ENCODE data around the gene IGF1. TPM values are rescaled to one million over a fixed set of nuclear protein-coding genes. Genes with fewer than 3 reads are reported as not detected.

The IGF1 gene
- total and polyA plus RNA-seq, 3 donors from 2014 or later = 16.2 to 50.9 (median 16.9) TPM

DNA sequence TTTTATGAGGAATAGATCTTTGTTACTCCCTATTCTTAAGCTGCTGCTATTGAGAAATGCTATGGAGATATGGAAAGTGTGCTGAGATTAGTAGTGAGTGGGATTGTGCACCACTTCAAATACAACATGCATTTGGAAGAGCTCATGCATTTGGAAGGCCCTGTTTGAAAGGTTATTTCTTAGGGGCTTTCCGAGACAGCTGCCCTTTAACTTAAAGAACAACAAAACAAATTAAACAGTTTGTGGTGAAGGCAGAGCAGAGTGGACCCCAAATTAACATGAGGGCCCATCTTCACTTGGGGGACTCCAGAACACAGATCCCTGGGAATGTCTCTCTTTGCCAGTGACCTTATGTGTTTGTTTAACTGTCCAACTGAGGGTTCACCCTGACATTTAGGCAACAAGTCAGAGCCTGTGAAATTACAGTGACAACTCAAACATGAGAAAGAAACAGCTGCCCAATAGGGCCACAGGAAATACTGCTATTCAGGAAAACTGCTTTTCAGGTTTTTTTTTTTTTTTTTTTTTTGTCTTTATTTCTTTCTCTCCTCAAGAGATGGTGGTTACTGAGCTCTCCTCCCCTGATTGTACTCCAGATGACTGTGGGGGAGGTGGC, 41.4 kb upstream of the IGF1 start:
- intact Hi-C loops (cut with DNase I; ENCODE audit: low total_unique reads) = no loop called here
- Histone ChIP-seq H3K9me3 (no peaks in the 10 kb centered on the region), H3K27ac (no peak overlapping the region), H3K4me3 (no peak overlapping the region), H3K36me3 (ENCODE audit: low read depth, missing control alignments) (no peaks in the 10 kb centered on the region), H3K27me3 (no peaks in the 10 kb centered on the region), H3K4me1 (no peaks in the 10 kb centered on the region)
- DNase-seq = no peak
- WGBS, 2 donors = 93 to 97% methylated on average over 1 of the region's 1 CpG
- TF ChIP-seq POLR2A (IDR thresholded peaks at IDR 0.05) = no peak
- TF ChIP-seq, protein P1, sequence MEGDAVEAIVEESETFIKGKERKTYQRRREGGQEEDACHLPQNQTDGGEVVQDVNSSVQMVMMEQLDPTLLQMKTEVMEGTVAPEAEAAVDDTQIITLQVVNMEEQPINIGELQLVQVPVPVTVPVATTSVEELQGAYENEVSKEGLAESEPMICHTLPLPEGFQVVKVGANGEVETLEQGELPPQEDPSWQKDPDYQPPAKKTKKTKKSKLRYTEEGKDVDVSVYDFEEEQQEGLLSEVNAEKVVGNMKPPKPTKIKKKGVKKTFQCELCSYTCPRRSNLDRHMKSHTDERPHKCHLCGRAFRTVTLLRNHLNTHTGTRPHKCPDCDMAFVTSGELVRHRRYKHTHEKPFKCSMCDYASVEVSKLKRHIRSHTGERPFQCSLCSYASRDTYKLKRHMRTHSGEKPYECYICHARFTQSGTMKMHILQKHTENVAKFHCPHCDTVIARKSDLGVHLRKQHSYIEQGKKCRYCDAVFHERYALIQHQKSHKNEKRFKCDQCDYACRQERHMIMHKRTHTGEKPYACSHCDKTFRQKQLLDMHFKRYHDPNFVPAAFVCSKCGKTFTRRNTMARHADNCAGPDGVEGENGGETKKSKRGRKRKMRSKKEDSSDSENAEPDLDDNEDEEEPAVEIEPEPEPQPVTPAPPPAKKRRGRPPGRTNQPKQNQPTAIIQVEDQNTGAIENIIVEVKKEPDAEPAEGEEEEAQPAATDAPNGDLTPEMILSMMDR (IDR thresholded peaks at IDR 0.05) = no peak

DNA sequence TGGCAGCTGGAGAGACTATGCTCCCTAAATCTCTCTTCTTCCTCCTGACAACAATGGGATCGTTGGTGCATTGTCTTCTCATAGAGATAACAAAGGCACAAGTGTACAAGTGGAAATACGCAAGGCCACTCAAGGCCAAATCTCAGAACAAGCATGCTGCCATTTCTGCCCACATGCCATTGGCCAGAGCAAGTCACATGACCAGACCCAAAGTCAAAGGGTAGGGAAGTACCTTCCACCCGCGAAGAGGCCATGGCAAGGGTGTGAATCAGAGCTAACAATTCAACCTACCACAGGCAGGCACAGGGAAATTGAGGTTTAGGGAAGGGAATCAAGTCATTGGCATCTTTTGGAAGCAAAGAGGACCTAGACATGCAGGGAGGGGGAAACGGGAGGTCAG, 38.5 kb upstream of the IGF1 start:
- DNase-seq = no peak
- intact Hi-C loops (cut with DNase I; ENCODE audit: low total_unique reads) = no loop called here
- TF ChIP-seq, protein P1 (IDR thresholded peaks at IDR 0.05) = no peak
- TF ChIP-seq POLR2A (IDR thresholded peaks at IDR 0.05) = no peak
- 50 to 64% methylated on average over 5 of the region's 5 CpGs for WGBS, 2 donors
- H3K4me1 ChIP-seq = no peaks in the 10 kb centered on the region
- no peaks in the 10 kb centered on the region for H3K36me3 ChIP-seq (ENCODE audit: low read depth, missing control alignments)
- H3K4me3 ChIP-seq = no peak overlapping the region
- no peaks in the 10 kb centered on the region for H3K27me3 ChIP-seq
- no peak overlapping the region for H3K27ac ChIP-seq
- no peaks in the 10 kb centered on the region for H3K9me3 ChIP-seq

DNA sequence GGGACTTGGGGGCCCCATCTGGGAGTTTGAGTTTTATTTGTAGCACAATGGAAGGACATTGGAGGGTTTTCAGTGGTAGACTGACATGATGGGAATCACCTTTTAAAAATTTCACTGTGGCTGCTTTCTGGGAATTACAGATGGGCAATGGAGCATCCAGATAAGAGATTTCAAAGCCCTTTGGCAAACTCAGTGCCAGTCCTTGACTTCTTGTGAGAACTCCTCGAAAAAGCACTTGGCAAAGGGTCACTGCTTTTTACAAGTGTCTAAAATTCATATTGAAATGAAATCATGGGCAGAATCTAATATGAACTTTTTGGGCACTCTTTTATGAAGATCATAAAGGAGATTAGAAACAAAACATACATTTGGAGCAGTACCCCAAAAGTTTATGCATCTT, 34.3 kb upstream of the IGF1 start:
- TF ChIP-seq, protein P1 (IDR thresholded peaks at IDR 0.05) = no peak
- TF ChIP-seq POLR2A (IDR thresholded peaks at IDR 0.05) = no peak
- intact Hi-C loops (cut with DNase I; ENCODE audit: low total_unique reads) = no loop called here
- no peaks in the 10 kb centered on the region for H3K4me1 ChIP-seq
- no peak overlapping the region for H3K27ac ChIP-seq
- no peaks in the 10 kb centered on the region for H3K9me3 ChIP-seq
- H3K4me3 ChIP-seq = no peak overlapping the region
- no peak for DNase-seq
- H3K36me3 ChIP-seq (ENCODE audit: low read depth, missing control alignments) = no peaks in the 10 kb centered on the region
- 56 to 63% methylated on average over 1 of the region's 1 CpG for WGBS, 2 donors
- no peaks in the 10 kb centered on the region for H3K27me3 ChIP-seq

DNA sequence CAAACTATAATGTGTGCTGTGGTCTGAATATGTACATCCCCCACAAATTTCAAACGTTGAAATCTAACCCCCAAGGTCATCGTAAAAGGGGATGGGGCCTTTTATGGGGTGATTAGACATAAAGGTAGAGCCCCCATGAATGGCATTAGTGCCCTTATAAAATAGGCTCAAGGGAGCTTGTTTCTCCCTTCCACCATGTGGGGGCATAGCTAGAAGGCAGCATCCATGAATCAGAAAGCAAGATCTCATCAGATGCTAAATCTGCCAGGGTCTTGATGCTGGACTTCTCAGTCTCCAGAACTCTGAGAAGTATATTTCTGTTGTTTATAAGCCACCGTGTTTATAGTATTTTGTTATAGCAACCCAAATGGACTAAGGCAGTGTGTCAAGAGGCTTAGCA, 33.4 kb upstream of the IGF1 start:
- Histone ChIP-seq H3K9me3 (no peaks in the 10 kb centered on the region), H3K27ac (no peak overlapping the region), H3K4me3 (no peak overlapping the region), H3K36me3 (ENCODE audit: low read depth, missing control alignments) (no peaks in the 10 kb centered on the region), H3K4me1 (no peaks in the 10 kb centered on the region), H3K27me3 (no peaks in the 10 kb centered on the region)
- 69 to 74% methylated on average over 3 of the region's 3 CpGs for WGBS, 2 donors
- intact Hi-C loops (cut with DNase I; ENCODE audit: low total_unique reads) = no loop called here
- TF ChIP-seq POLR2A (IDR thresholded peaks at IDR 0.05) = no peak
- TF ChIP-seq, protein P1 (IDR thresholded peaks at IDR 0.05) = no peak
- no peak for DNase-seq

- intact Hi-C loops (cut with DNase I; ENCODE audit: low total_unique reads) = no loop called here
- 80% methylated on average over 1 to 8 of the region's 8 CpGs for WGBS, 2 donors
- no peaks in the 10 kb centered on the region for H3K27me3 ChIP-seq
- no peak for DNase-seq
- no peaks in the 10 kb centered on the region for H3K9me3 ChIP-seq
- no peak overlapping the region for H3K27ac ChIP-seq
- no peaks in the 10 kb centered on the region for H3K4me1 ChIP-seq
- H3K4me3 ChIP-seq = no peak overlapping the region
- TF ChIP-seq, protein P1 (IDR thresholded peaks at IDR 0.05) = no peak
- no peak for TF ChIP-seq POLR2A (IDR thresholded peaks at IDR 0.05)
- H3K36me3 ChIP-seq (ENCODE audit: low read depth, missing control alignments) = no peaks in the 10 kb centered on the region
Measured at GRCh38 chr12:102513272-102513671, 32.9 kb upstream of the IGF1 start.

All from testis (tissue), 3 donors.